B cell (primary cell): ENCODE measurements around the gene GZMM. TPM values are rescaled to one million over a fixed set of nuclear protein-coding genes. Genes with fewer than 3 reads are reported as not detected.
A peak's percentile ranks its signal among the peaks of the same experiment; 100 is the strongest.

Experiments
- ATAC-seq: fragments of 200-7000 bp; cut with Tn5 transposase; one replicate; pipeline ENCODE4 v1.10.0; 2021; ENCODE audit warnings: low read depth, mild to moderate bottlenecking, moderate number of reproducible peaks, moderate library complexity
- CTCF ChIA-PET: fragments of 350-600 bp; sonication (Branson Sonifier 250); formaldehyde crosslinking; loops from one replicate; lab custom pipeline; 2021; ENCODE audit warnings: antibody characterized with exemption, inconsistent platforms; lab: Charles Lee
- POLR2A ChIA-PET: fragments of 350-600 bp; sonication (Branson Sonifier 250); formaldehyde crosslinking; loops from one replicate; lab custom pipeline; 2021; ENCODE audit warnings: antibody characterized with exemption; lab: Charles Lee
- DNase-seq: peaks from one replicate; pipeline ENCODE4 v3.0.0; 2013
- H2AFZ ChIP-seq: 2 replicates; pipeline ENCODE4 v1.6.1; 2012; ENCODE audit warnings: mild to moderate bottlenecking, low read depth, low read length; ENCODE audit not compliant: insufficient read depth, poor library complexity, severe bottlenecking
- H3K27ac ChIP-seq, 2 donors: 1 replicate in 1 of 2; 2 replicates in 1 of 2; pipeline ENCODE4 v1.5.1; 2012 to 2013; ENCODE audit warnings: low read length in 2 of 2, mild to moderate bottlenecking in 2 of 2, moderate library complexity in 1 of 2
- H3K27me3 ChIP-seq, 4 experiments: fragments of 200-600 bp in 1 of 4; sonication (generic) in 1 of 4; replicated peaks in 1 of 4; 1 replicate in 2 of 4; 2 replicates in 2 of 4; pipeline versions ENCODE4 v1.6.1 to v1.7.0; 2013 to 2016; ENCODE audit warnings: low read length in 3 of 4, mild to moderate bottlenecking in 2 of 4, mixed read lengths in 1 of 4, moderate library complexity in 1 of 4; ENCODE audit not compliant: insufficient read depth in 4 of 4, control insufficient read depth in 3 of 4; ENCODE audit errors: control extremely low read depth in 1 of 4
- H3K36me3 ChIP-seq, 2 experiments: replicated peaks in 1 of 2; 1 replicate in 1 of 2; 2 replicates in 1 of 2; pipeline versions ENCODE4 v1.6.1 to v1.7.1; 2013; ENCODE audit warnings: low read length in 1 of 2; ENCODE audit not compliant: insufficient read depth in 2 of 2, control insufficient read depth in 1 of 2; ENCODE audit errors: control extremely low read depth in 1 of 2, extremely low read depth in 1 of 2
- H3K4me1 ChIP-seq, 2 donors: fragments of 200-600 bp in 1 of 2; sonication (generic) in 1 of 2; 1 replicate in 1 of 2; 2 replicates in 1 of 2; pipeline versions ENCODE4 v1.5.1 to v1.6.1; 2013 to 2017; ENCODE audit warnings: low read length in 2 of 2; ENCODE audit not compliant: control insufficient read depth in 2 of 2, insufficient read depth in 2 of 2
- H3K4me2 ChIP-seq: replicated peaks from 2 replicates; pipeline ENCODE3; 2012; ENCODE audit warnings: mild to moderate bottlenecking, low read depth, low read length; ENCODE audit not compliant: poor library complexity, severe bottlenecking
- H3K4me3 ChIP-seq, 5 experiments: fragments of 200-600 bp in 1 of 5; sonication (generic) in 1 of 5; 1 replicate in 3 of 5; 2 replicates in 2 of 5; pipeline versions ENCODE4 v1.5.1 to v1.7.0; 2011 to 2016; ENCODE audit warnings: low read length in 4 of 5, mild to moderate bottlenecking in 4 of 5, low read depth in 2 of 5, control low read depth in 1 of 5, moderate library complexity in 1 of 5; ENCODE audit not compliant: insufficient read depth in 1 of 5; ENCODE audit errors: control extremely low read depth in 1 of 5, extremely low read depth in 1 of 5
- H3K79me2 ChIP-seq: fragments of 200-600 bp; sonication (generic); one replicate; pipeline ENCODE4 v1.6.0; 2016; ENCODE audit warnings: low read length; ENCODE audit not compliant: control insufficient read depth, insufficient read depth
- H3K9ac ChIP-seq: fragments of 200-600 bp; sonication (generic); 2 replicates; pipeline ENCODE4 v1.6.1; 2017; ENCODE audit warnings: mild to moderate bottlenecking, low read length, moderate library complexity
- H3K9me3 ChIP-seq, 3 donors: one replicate each; pipeline versions ENCODE4 v1.6.1 to v1.7.1; 2013; ENCODE audit warnings: low read length in 2 of 3; ENCODE audit not compliant: control insufficient read depth in 2 of 3, insufficient read depth in 1 of 3; ENCODE audit errors: control extremely low read depth in 1 of 3
- H4K20me1 ChIP-seq: 2 replicates; pipeline ENCODE4 v1.6.0; 2012; ENCODE audit warnings: mild to moderate bottlenecking, low read length; ENCODE audit not compliant: insufficient read depth, control insufficient read depth, poor library complexity, severe bottlenecking
- H3K27ac Mint-ChIP-seq: one replicate; pipeline ENCODE4 v1.8.0; 2021; ENCODE audit warnings: mixed read lengths
- H3K27me3 Mint-ChIP-seq: one replicate; pipeline ENCODE4 v1.8.0; 2021; ENCODE audit warnings: mixed read lengths
- H3K4me1 Mint-ChIP-seq: one replicate; pipeline ENCODE4 v1.8.0; 2021; ENCODE audit warnings: mixed read lengths
- H3K4me3 Mint-ChIP-seq: one replicate; pipeline ENCODE4 v1.8.0; 2021; ENCODE audit warnings: mixed read lengths
- H3K9me3 Mint-ChIP-seq: one replicate; pipeline ENCODE4 v1.8.0; 2022; ENCODE audit warnings: mixed read lengths; ENCODE audit not compliant: insufficient read depth
- CTCF ChIP-seq: fragments of 200-600 bp; IDR thresholded peaks from one replicate; pipeline ENCODE4 v1.8.0; 2022; ENCODE audit warnings: antibody characterized with exemption, mild to moderate bottlenecking
- EZH2 ChIP-seq: IDR thresholded peaks from 2 replicates; pipeline ENCODE4 v1.6.1; 2012; ENCODE audit warnings: borderline replicate concordance, low read depth, mild to moderate bottlenecking, moderate library complexity, low read length; ENCODE audit not compliant: insufficient read depth, poor library complexity, severe bottlenecking
- WGBS: methylation state at CpG from one replicate; pipeline ENCODE4 v1.1.5; 2013; ENCODE audit warnings: missing lambda C conversion rate; ENCODE audit not compliant: insufficient coverage; 5-methylcytosine and 5-hydroxymethylcytosine counted together
- intact Hi-C: fragments of 100-400 bp; cut with micrococcal nuclease; formaldehyde crosslinking; loops from one replicate; pipeline ENCODE4 v1.10.0; 2022
- polyA plus RNA-seq: library from polyadenylated mRNA; depleted of rRNA; stranded (reverse); fragments of >200 nt; gene quantifications from 2 replicates; pipeline ENCODE4 v1.2.3, GENCODE V29; 2012
- total RNA-seq, 2 donors: library from RNA; stranded (reverse); fragments of 120-200 nt in 1 of 2; gene quantifications; 1 replicate in 1 of 2; 2 replicates in 1 of 2; pipeline versions ENCODE4 v1.2.3 to v1.2.4, GENCODE V29; 2013 to 2022

GZMM gene
- total and polyA plus RNA-seq, 2 donors (not counting 1 experiment from before 2014, with no cell fraction given) = 2.1 TPM; not detected in 1

GRCh38 chr19:511101-511851 lies 32.6 kb upstream of the GZMM start:
- H3K4me3 ChIP-seq = peak overlapping the region; percentile 8 to 63 (median 50)
- no peaks in the 10 kb centered on the region for H3K27me3 ChIP-seq
- peaks cover 22% of the 10 kb centered on the region for H3K79me2 ChIP-seq
- H2AFZ ChIP-seq = peak overlapping the region; percentile 71
- ATAC-seq (no peak), DNase-seq (peak; percentile 77)
- TF ChIP-seq EZH2 = no peak
- no peak for TF ChIP-seq CTCF
- intact Hi-C loops = no loop called here
- peaks cover 0 to 4% of the 10 kb centered on the region in 2 experiments for H3K36me3 ChIP-seq
- H3K27ac ChIP-seq = peak overlapping the region; percentile 90 to 94
- H3K4me3 Mint-ChIP-seq = peak overlapping the region; percentile 83
- ChIA-PET CTCF (interaction anchor here (0.6 to 3.1 kb wide), 14 partner anchors 8 to 223 kb away, joined by 3 to 24 read pairs (median 4); partner anchors contain the start of gene CDC34), POLR2A (interaction anchor here (0.5 to 1.2 kb wide), 3 partner anchors 21 to 147 kb away, joined by 3 to 5 read pairs (median 4); no protein-coding TSS in a partner anchor)
- peaks cover 23% of the 10 kb centered on the region for H4K20me1 ChIP-seq
- WGBS = under 1% methylated on average over 28 of the region's 30 CpGs
- peaks cover 26% of the 10 kb centered on the region for H3K4me1 Mint-ChIP-seq
- peaks cover 0 to 8% (median 0%) of the 10 kb centered on the region in 3 donors for H3K9me3 ChIP-seq
- H3K9ac ChIP-seq = peak overlapping the region; percentile 73
- H3K4me2 ChIP-seq = peak overlapping the region; percentile 97
- no peaks in the 10 kb centered on the region for H3K27me3 Mint-ChIP-seq
- no peaks in the 10 kb centered on the region for H3K9me3 Mint-ChIP-seq
- H3K4me1 ChIP-seq = peaks cover 30 to 31% of the 10 kb centered on the region in 2 donors
- H3K27ac Mint-ChIP-seq = peak overlapping the region; percentile 82
